Coronary artery (tissue), 2 donors: ENCODE measurements around the gene PDE2A.

ENCODE experiments used
- DNase-seq: peaks from one replicate; pipeline ENCODE4 v3.0.0-alpha.2; 2017; ENCODE audit warnings: low spot score
- H3K27ac ChIP-seq, 2 donors: fragments of 200-600 bp; sonication (generic); one replicate each; pipeline ENCODE4 v1.5.1; 2016 to 2019
- H3K4me3 ChIP-seq: fragments of 200-600 bp; sonication (generic); 2 replicates; pipeline ENCODE4 v1.5.1; 2016; ENCODE audit warnings: mild to moderate bottlenecking, moderate library complexity
- TF ChIP-seq, protein P1 (sequence below): fragments of 200-600 bp; sonication (generic); IDR thresholded peaks from one replicate; pipeline ENCODE4 v1.5.1; 2019; ENCODE audit warnings: antibody characterized with exemption

PDE2A gene

GRCh38 chr11:72652873-72653630 lies 21.2 kb downstream of the PDE2A start:
- TF ChIP-seq, protein P1, sequence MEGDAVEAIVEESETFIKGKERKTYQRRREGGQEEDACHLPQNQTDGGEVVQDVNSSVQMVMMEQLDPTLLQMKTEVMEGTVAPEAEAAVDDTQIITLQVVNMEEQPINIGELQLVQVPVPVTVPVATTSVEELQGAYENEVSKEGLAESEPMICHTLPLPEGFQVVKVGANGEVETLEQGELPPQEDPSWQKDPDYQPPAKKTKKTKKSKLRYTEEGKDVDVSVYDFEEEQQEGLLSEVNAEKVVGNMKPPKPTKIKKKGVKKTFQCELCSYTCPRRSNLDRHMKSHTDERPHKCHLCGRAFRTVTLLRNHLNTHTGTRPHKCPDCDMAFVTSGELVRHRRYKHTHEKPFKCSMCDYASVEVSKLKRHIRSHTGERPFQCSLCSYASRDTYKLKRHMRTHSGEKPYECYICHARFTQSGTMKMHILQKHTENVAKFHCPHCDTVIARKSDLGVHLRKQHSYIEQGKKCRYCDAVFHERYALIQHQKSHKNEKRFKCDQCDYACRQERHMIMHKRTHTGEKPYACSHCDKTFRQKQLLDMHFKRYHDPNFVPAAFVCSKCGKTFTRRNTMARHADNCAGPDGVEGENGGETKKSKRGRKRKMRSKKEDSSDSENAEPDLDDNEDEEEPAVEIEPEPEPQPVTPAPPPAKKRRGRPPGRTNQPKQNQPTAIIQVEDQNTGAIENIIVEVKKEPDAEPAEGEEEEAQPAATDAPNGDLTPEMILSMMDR, result no peak
- no peak overlapping the region for H3K4me3 ChIP-seq
- no peak overlapping the region for H3K27ac ChIP-seq
- DNase-seq, result no peak

GRCh38 chr11:72652133-72652532 lies 22.1 kb downstream of the PDE2A start:
- DNase-seq, result no peak

GRCh38 chr11:72649215-72649976 lies 24.8 kb downstream of the PDE2A start:
- Histone ChIP-seq H3K27ac (no peak overlapping the region), H3K4me3 (no peak overlapping the region)
- TF ChIP-seq, protein P1, result no peak
- no peak for DNase-seq

More at GRCh38 chr11:72652133-72652532, 22.1 kb downstream of the PDE2A start:
- TF ChIP-seq, protein P1, result no peak
- Histone ChIP-seq H3K4me3 (no peak overlapping the region), H3K27ac (no peak overlapping the region)

GRCh38 chr11:72648384-72649136 lies 25.7 kb downstream of the PDE2A start:
- TF ChIP-seq, protein P1, result no peak
- Histone ChIP-seq H3K4me3 (no peak overlapping the region), H3K27ac (no peak overlapping the region)
- no peak for DNase-seq

DNA sequence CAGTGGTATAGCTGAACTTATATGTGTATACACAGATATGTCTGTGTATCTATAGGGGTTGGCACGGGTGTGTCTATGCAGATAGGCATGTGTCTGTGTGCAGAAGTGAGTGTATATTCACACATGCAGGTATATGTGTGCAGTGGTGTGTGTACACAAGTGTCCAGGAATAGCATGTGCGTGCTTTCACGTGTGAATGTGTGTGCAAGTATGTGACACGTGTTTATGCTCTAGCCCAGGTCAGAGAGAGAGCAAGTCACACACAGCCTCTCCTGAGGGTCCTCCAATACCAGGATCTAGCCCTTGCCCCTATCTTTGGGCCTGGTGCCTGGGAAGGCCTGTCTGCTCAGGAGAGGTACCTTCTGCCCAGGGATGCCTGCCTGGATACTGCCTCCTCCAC lies 26.3 kb downstream of the PDE2A start:
- DNase-seq, result no peak
- TF ChIP-seq, protein P1, result no peak
- no peak overlapping the region for H3K4me3 ChIP-seq
- H3K27ac ChIP-seq, result no peak overlapping the region

DNA sequence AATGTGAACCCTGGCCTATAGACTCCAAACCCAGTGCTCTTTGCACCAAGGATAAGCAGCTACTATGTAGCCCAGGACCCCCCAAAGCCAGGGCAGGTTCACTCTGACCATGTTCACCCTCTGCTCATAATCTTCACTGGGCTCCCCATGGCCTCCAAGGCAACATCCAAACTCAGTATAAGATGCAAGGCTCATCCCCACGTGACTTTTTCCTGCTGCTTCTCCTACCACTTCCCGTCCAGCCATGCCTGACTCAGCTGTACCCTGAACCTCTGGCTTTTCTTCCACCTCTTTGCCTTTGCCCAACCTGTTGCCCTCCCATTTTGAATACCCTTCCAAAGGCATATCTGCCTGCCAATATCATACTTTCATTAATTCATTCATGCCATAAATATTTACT lies 27.8 kb downstream of the PDE2A start:
- no peak overlapping the region for H3K4me3 ChIP-seq
- no peak for DNase-seq
- TF ChIP-seq, protein P1, result no peak
- no peak overlapping the region for H3K27ac ChIP-seq
